ENCODE results near the gene ELL.

DNA sequence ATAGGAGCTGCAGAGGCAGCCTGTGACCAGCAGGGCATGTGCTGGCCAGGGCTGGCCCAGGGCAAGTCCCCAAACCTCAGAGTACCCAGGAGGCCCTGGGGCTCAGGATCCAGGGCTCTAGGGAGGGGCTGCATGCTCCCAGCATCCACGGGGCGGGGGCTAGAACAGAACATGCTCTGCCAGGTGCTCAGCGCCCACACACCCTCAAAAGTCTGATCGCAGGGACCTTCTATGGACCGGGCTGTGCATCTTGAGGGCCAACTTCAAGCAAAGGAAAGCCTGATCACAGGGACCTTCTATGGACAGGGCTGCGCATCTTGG lies 33.5 kb downstream of the ELL start:
- TF ChIP-seq CTCF (IDR thresholded peaks at IDR 0.05) (no peak), POLR2A (IDR thresholded peaks at IDR 0.05) (no peak)

Measured in ovary (tissue), 3 donors.